Measurements from ENCODE around the gene DPP10. TPM values are rescaled to one million over a fixed set of nuclear protein-coding genes. Genes with fewer than 3 reads are reported as not detected.
"Not testable (repeated sequence)": the region's sequence is repeated elsewhere in the genome, so short reads cannot be mapped to it uniquely, and the experiment has no call there.

Gene DPP10
- total RNA-seq, 1 donor from 2014 or later, result 15.1 TPM

DNA sequence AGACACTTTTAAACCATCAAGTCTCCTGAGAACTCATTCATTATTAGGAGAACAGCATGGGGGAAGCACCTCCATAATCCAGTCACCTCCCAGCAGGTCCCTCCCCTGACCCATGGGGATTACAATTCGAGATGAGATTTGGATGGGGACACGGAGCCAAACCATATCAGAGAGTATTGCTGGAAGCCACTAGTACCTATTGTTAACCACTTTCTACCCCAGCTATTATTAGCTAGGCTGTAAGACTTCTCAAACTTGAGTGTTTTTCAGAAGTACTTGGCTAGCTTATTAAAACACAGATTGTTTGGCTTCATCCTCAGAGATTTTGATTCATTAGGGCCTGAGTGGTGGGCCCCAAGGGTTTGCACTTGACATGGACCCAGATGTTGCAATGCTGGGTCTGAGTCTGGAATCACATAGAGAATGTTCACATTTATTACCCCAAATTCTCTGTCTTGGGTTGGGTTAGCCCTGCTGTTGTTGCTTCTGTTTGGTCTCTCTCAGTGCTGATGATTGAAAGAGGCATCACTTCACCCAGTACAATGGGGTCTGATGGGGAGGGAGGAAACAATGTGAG is 506.9 kb downstream of the DPP10 start:
- DNase-seq, result no peak
- H3K4me1 Mint-ChIP-seq (ENCODE audit: low read depth, unreplicated experiment), result no peaks in the 10 kb centered on the region
- H3K36me3 Mint-ChIP-seq (ENCODE audit: unreplicated experiment), result no peaks in the 10 kb centered on the region
- TF ChIP-seq CTCF (IDR thresholded peaks at IDR 0.05; ENCODE audit: partially characterized antibody, unreplicated experiment), result no peak
- H3K27me3 Mint-ChIP-seq (ENCODE audit: unreplicated experiment), result no peaks in the 10 kb centered on the region
- H3K4me3 Mint-ChIP-seq (ENCODE audit: unreplicated experiment), result no peak overlapping the region
- H3K27ac Mint-ChIP-seq (ENCODE audit: unreplicated experiment), result no peak overlapping the region
- no peaks in the 10 kb centered on the region for H3K9me3 Mint-ChIP-seq (ENCODE audit: unreplicated experiment)

- Mint-ChIP-seq H3K4me3 (ENCODE audit: unreplicated experiment) (no peak overlapping the region), H3K4me1 (ENCODE audit: low read depth, unreplicated experiment) (no peaks in the 10 kb centered on the region), H3K9me3 (ENCODE audit: unreplicated experiment) (no peaks in the 10 kb centered on the region), H3K27ac (ENCODE audit: unreplicated experiment) (no peak overlapping the region), H3K27me3 (ENCODE audit: unreplicated experiment) (no peaks in the 10 kb centered on the region), H3K36me3 (ENCODE audit: unreplicated experiment) (no peaks in the 10 kb centered on the region)
- no peak for TF ChIP-seq CTCF (IDR thresholded peaks at IDR 0.05; ENCODE audit: partially characterized antibody, unreplicated experiment)
- no peak for DNase-seq
Measured at GRCh38 chr2:114960389-114960788, 517.9 kb downstream of the DPP10 start.

DNA sequence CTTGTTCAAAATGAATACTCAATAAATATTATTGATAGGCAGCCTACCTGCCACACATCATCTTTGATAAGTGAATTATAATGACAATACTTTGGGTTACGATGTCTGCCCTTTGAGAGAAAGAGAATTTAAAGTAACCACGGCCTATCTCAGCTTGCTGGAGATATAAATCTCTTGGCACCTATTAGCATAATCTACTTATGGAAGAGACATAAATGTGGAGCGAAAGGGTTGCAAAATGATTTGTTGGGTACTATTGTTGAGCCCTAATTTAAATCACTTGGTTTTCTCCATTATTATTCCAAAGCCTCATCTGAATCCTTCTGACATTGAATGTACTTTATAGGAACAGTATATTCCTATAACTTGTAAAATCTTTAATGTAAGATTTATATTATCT is 520.1 kb downstream of the DPP10 start:
- Mint-ChIP-seq H3K4me3 (ENCODE audit: unreplicated experiment) (no peak overlapping the region), H3K27me3 (ENCODE audit: unreplicated experiment) (no peaks in the 10 kb centered on the region), H3K4me1 (ENCODE audit: low read depth, unreplicated experiment) (no peaks in the 10 kb centered on the region), H3K36me3 (ENCODE audit: unreplicated experiment) (no peaks in the 10 kb centered on the region), H3K9me3 (ENCODE audit: unreplicated experiment) (no peaks in the 10 kb centered on the region), H3K27ac (ENCODE audit: unreplicated experiment) (no peak overlapping the region)
- no peak for TF ChIP-seq CTCF (IDR thresholded peaks at IDR 0.05; ENCODE audit: partially characterized antibody, unreplicated experiment)
- no peak for DNase-seq

- no peak for DNase-seq
- TF ChIP-seq CTCF (IDR thresholded peaks at IDR 0.05; ENCODE audit: partially characterized antibody, unreplicated experiment), result no peak
- H3K4me3 Mint-ChIP-seq (ENCODE audit: unreplicated experiment), result no peak overlapping the region
- H3K27ac Mint-ChIP-seq (ENCODE audit: unreplicated experiment), result no peak overlapping the region
- H3K36me3 Mint-ChIP-seq (ENCODE audit: unreplicated experiment), result no peaks in the 10 kb centered on the region
- H3K9me3 Mint-ChIP-seq (ENCODE audit: unreplicated experiment), result no peaks in the 10 kb centered on the region
- H3K4me1 Mint-ChIP-seq (ENCODE audit: low read depth, unreplicated experiment), result no peaks in the 10 kb centered on the region
- H3K27me3 Mint-ChIP-seq (ENCODE audit: unreplicated experiment), result no peaks in the 10 kb centered on the region
Measured at GRCh38 chr2:114968748-114969400, 526.4 kb downstream of the DPP10 start.

- not testable (repeated sequence) for H3K36me3 Mint-ChIP-seq (ENCODE audit: unreplicated experiment); H3K27me3 Mint-ChIP-seq (ENCODE audit: unreplicated experiment); H3K4me1 Mint-ChIP-seq (ENCODE audit: low read depth, unreplicated experiment); H3K4me3 Mint-ChIP-seq (ENCODE audit: unreplicated experiment); H3K9me3 Mint-ChIP-seq (ENCODE audit: unreplicated experiment); H3K27ac Mint-ChIP-seq (ENCODE audit: unreplicated experiment); DNase-seq
Measured at GRCh38 chr2:115004321-115004720, 561.9 kb downstream of the DPP10 start.
